ENCODE data around the gene CCDC154. TPM values are rescaled to one million over a fixed set of nuclear protein-coding genes. Genes with fewer than 3 reads are reported as not detected.

CCDC154 gene
- total RNA-seq, 1 donor from 2014 or later: 1.5 TPM

DNA sequence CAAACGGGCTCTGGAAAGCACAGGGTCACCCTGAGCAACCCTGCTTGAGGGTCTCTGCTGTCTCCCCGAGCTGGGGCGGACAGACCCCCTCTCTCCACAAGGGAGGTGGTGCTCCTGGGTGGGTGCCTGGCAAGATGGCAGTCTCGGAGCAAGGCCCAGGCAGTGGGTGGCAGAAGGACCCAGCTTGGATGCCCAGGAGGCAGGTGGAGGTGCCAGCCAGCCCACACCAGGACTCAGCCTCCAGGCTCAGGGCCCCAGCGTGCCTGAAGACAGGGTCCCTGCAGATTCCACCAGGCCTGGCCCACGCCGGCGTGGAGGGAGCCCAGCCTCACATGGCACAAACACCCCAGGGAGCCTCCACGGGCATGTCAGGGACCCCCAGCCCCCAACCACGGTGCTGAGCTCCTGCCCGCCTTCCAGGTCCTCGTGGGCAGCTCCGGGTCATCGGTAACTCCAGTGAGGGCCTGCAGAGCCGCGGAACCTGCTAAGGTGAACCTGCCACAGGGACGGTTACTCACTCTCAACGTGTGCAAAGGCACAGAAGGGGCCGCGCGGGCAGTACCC lies 50.7 kb downstream of the CCDC154 start:
- Histone ChIP-seq H3K79me2 (ENCODE audit: insufficient read depth, low read length) (no peaks in the 10 kb centered on the region), H3K27me3 (ENCODE audit: insufficient read depth, low read length) (no peaks in the 10 kb centered on the region), H3K4me1 (ENCODE audit: insufficient read depth, low read length) (no peaks in the 10 kb centered on the region), H3K4me3 (ENCODE audit: insufficient read depth, low read depth, low read length) (no peak overlapping the region), H3K36me3 (ENCODE audit: insufficient read depth, low read length) (no peaks in the 10 kb centered on the region), H2AFZ (ENCODE audit: low read depth, low read length) (no peak overlapping the region), H4K20me1 (ENCODE audit: insufficient read depth, low read length) (no peaks in the 10 kb centered on the region), H3K4me2 (ENCODE audit: low read length) (no peak overlapping the region), H3K27ac (ENCODE audit: low read depth, low read length) (no peak overlapping the region), H3K9me3 (ENCODE audit: insufficient read depth, low read depth, low read length) (no peaks in the 10 kb centered on the region), H3K9ac (ENCODE audit: low read length) (no peak overlapping the region)
- peaks cover 19% of the 10 kb centered on the region for H3K36me3 Mint-ChIP-seq (ENCODE audit: low read depth, unreplicated experiment)
- no peaks in the 10 kb centered on the region for H3K4me1 Mint-ChIP-seq (ENCODE audit: low read depth, unreplicated experiment)
- no peak overlapping the region for H3K27ac Mint-ChIP-seq (ENCODE audit: unreplicated experiment)
- H3K4me3 Mint-ChIP-seq (ENCODE audit: unreplicated experiment): no peak overlapping the region
- TF ChIP-seq, protein P1, sequence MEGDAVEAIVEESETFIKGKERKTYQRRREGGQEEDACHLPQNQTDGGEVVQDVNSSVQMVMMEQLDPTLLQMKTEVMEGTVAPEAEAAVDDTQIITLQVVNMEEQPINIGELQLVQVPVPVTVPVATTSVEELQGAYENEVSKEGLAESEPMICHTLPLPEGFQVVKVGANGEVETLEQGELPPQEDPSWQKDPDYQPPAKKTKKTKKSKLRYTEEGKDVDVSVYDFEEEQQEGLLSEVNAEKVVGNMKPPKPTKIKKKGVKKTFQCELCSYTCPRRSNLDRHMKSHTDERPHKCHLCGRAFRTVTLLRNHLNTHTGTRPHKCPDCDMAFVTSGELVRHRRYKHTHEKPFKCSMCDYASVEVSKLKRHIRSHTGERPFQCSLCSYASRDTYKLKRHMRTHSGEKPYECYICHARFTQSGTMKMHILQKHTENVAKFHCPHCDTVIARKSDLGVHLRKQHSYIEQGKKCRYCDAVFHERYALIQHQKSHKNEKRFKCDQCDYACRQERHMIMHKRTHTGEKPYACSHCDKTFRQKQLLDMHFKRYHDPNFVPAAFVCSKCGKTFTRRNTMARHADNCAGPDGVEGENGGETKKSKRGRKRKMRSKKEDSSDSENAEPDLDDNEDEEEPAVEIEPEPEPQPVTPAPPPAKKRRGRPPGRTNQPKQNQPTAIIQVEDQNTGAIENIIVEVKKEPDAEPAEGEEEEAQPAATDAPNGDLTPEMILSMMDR (IDR thresholded peaks at IDR 0.05; ENCODE audit: insufficient read depth, low read depth, low read length): no peak
- no peak for TF ChIP-seq EZH2 (IDR thresholded peaks at IDR 0.05; ENCODE audit: insufficient read depth, low read length)
- FAIRE-seq (no peak), DNase-seq (ENCODE audit: low read depth) (no peak)
- no peaks in the 10 kb centered on the region for H3K9me3 Mint-ChIP-seq (ENCODE audit: unreplicated experiment)
- H3K27me3 Mint-ChIP-seq (ENCODE audit: low read depth, unreplicated experiment): no peaks in the 10 kb centered on the region

DNA sequence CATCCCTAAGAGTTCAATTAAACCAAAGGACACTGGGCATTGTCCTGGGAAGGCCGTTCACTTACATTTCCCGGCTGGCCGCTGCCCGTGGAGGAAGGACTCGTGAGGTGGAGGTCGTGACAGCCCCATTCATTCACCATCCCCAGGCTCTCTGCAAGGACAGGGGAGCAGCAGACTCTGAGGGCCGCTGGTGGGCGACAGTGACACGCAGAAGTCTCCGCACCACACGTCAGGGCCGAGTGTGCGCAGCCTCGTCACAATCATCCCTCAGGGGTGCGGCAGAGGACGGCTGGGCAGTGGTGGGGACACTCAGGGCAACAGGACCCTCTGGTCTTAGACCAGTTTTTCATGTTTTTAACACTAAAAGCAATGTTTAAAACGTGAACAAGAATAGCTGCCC lies 51.5 kb downstream of the CCDC154 start:
- Histone ChIP-seq H3K9ac (ENCODE audit: low read length) (no peak overlapping the region), H3K4me2 (ENCODE audit: low read length) (no peak overlapping the region), H2AFZ (ENCODE audit: low read depth, low read length) (no peak overlapping the region), H3K79me2 (ENCODE audit: insufficient read depth, low read length) (no peaks in the 10 kb centered on the region), H3K4me1 (ENCODE audit: insufficient read depth, low read length) (no peaks in the 10 kb centered on the region), H3K9me3 (ENCODE audit: insufficient read depth, low read depth, low read length) (no peaks in the 10 kb centered on the region), H3K36me3 (ENCODE audit: insufficient read depth, low read length) (no peaks in the 10 kb centered on the region), H4K20me1 (ENCODE audit: insufficient read depth, low read length) (no peaks in the 10 kb centered on the region), H3K27me3 (ENCODE audit: insufficient read depth, low read length) (no peaks in the 10 kb centered on the region), H3K4me3 (ENCODE audit: insufficient read depth, low read depth, low read length) (no peak overlapping the region), H3K27ac (ENCODE audit: low read depth, low read length) (no peak overlapping the region)
- Mint-ChIP-seq H3K4me1 (ENCODE audit: low read depth, unreplicated experiment) (no peaks in the 10 kb centered on the region), H3K27ac (ENCODE audit: unreplicated experiment) (no peak overlapping the region), H3K4me3 (ENCODE audit: unreplicated experiment) (no peak overlapping the region), H3K36me3 (ENCODE audit: low read depth, unreplicated experiment) (peaks cover 16% of the 10 kb centered on the region), H3K9me3 (ENCODE audit: unreplicated experiment) (no peaks in the 10 kb centered on the region), H3K27me3 (ENCODE audit: low read depth, unreplicated experiment) (no peaks in the 10 kb centered on the region)
- FAIRE-seq (no peak), DNase-seq (ENCODE audit: low read depth) (no peak)
- no peak for TF ChIP-seq EZH2 (IDR thresholded peaks at IDR 0.05; ENCODE audit: insufficient read depth, low read length)
- TF ChIP-seq, protein P1 (IDR thresholded peaks at IDR 0.05; ENCODE audit: insufficient read depth, low read depth, low read length): no peak

DNA sequence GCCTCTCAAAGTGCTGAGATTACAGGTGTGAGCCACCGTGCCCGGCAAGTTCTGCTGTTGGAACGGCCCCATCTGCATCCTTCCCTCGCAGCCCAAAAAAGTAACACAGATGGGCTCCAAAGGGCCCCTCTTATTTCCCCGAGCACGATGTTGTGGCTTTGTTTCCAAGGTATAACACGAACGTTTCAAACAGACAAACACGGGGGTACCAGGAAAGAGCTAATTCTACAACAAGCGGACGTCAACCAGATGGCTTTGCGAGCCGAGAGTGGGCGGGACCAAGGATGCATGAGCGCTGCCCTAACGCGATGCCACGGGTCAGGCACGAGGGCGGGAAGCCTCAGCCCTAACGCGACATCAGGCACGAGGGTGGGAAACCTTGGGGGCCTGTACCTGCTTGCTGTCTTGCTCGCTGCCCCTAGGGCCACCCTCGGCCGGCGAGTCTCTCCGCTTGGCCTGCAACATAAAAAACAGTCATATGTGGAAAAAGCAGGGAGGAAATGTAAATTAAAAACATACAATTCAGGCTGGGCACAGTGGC lies 54.0 kb downstream of the CCDC154 start:
- H3K9me3 Mint-ChIP-seq (ENCODE audit: unreplicated experiment): no peaks in the 10 kb centered on the region
- Histone ChIP-seq H3K27ac (ENCODE audit: low read depth, low read length) (no peak overlapping the region), H3K27me3 (ENCODE audit: insufficient read depth, low read length) (no peaks in the 10 kb centered on the region), H3K4me2 (ENCODE audit: low read length) (no peak overlapping the region), H2AFZ (ENCODE audit: low read depth, low read length) (no peak overlapping the region), H3K36me3 (ENCODE audit: insufficient read depth, low read length) (no peaks in the 10 kb centered on the region), H3K9me3 (ENCODE audit: insufficient read depth, low read depth, low read length) (no peaks in the 10 kb centered on the region), H3K4me1 (ENCODE audit: insufficient read depth, low read length) (no peaks in the 10 kb centered on the region), H4K20me1 (ENCODE audit: insufficient read depth, low read length) (no peaks in the 10 kb centered on the region), H3K79me2 (ENCODE audit: insufficient read depth, low read length) (no peaks in the 10 kb centered on the region), H3K9ac (ENCODE audit: low read length) (no peak overlapping the region), H3K4me3 (ENCODE audit: insufficient read depth, low read depth, low read length) (no peak overlapping the region)
- no peak for DNase-seq (ENCODE audit: low read depth)
- TF ChIP-seq, protein P1 (IDR thresholded peaks at IDR 0.05; ENCODE audit: insufficient read depth, low read depth, low read length): no peak
- TF ChIP-seq EZH2 (IDR thresholded peaks at IDR 0.05; ENCODE audit: insufficient read depth, low read length): no peak
- no peak overlapping the region for H3K4me3 Mint-ChIP-seq (ENCODE audit: unreplicated experiment)
- peaks cover 17% of the 10 kb centered on the region for H3K36me3 Mint-ChIP-seq (ENCODE audit: low read depth, unreplicated experiment)
- H3K27me3 Mint-ChIP-seq (ENCODE audit: low read depth, unreplicated experiment): no peaks in the 10 kb centered on the region
- no peaks in the 10 kb centered on the region for H3K4me1 Mint-ChIP-seq (ENCODE audit: low read depth, unreplicated experiment)
- no peak overlapping the region for H3K27ac Mint-ChIP-seq (ENCODE audit: unreplicated experiment)
- FAIRE-seq: no peak
